Measurements from ENCODE around the gene SH3BP5. TPM values are rescaled to one million over a fixed set of nuclear protein-coding genes. Genes with fewer than 3 reads are reported as not detected.

The SH3BP5 gene
- total and polyA plus RNA-seq, 9 donors = 80.4 to 205 (median 142) TPM

- no peaks in the 10 kb centered on the region for H3K27me3 ChIP-seq
- intact Hi-C loops (cut with DNase I) = no loop called here
- WGBS, 3 donors = 59 to 62% (median 59%) methylated on average over 6 of the region's 6 CpGs
- H3K4me3 ChIP-seq = no peak overlapping the region
- no peak for DNase-seq
- H3K27ac ChIP-seq = no peak overlapping the region
- no peaks in the 10 kb centered on the region for H3K36me3 ChIP-seq
- peaks cover 18% of the 10 kb centered on the region for H3K4me1 ChIP-seq (ENCODE audit: insufficient read depth)
- no peaks in the 10 kb centered on the region for H3K9me3 ChIP-seq
- no peak for TF ChIP-seq EP300 (IDR thresholded peaks at IDR 0.05)
- no peak for TF ChIP-seq POLR2A (IDR thresholded peaks at IDR 0.05)
- TF ChIP-seq CTCF (IDR thresholded peaks at IDR 0.05) = peak in 1 of 3 donors; percentile 28
Measured at GRCh38 chr3:15305359-15305844, 27.0 kb downstream of the SH3BP5 start.

DNA sequence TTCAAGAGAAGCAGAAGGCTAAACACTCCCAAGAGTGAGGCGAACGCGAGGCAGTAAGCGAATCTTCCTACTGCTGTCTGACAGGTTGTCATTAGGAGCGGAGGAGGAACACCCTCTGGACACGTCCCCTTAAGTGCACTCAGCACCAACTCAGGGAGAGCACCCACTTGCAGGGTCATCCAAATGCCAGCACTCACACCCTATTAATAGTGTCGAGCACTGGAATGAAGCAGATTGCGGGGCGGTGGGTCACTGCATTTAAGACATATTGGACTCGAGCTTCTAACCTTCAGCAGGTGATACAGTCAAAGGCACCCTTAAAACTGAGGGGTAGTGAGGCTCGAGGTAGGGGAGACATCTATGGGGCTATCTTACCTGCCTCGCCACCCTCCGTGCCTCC, 28.7 kb downstream of the SH3BP5 start:
- H3K36me3 ChIP-seq = no peaks in the 10 kb centered on the region
- no peaks in the 10 kb centered on the region for H3K9me3 ChIP-seq
- no peaks in the 10 kb centered on the region for H3K27me3 ChIP-seq
- H3K4me3 ChIP-seq = no peak overlapping the region
- no peak for DNase-seq
- TF ChIP-seq POLR2A (IDR thresholded peaks at IDR 0.05) = no peak
- TF ChIP-seq CTCF (IDR thresholded peaks at IDR 0.05) = no peak
- TF ChIP-seq EP300 (IDR thresholded peaks at IDR 0.05) = no peak
- WGBS, 3 donors = 90 to 94% (median 94%) methylated on average over 13 of the region's 13 CpGs
- H3K27ac ChIP-seq = no peak overlapping the region
- intact Hi-C loops (cut with DNase I) = no loop called here
- peaks cover 15% of the 10 kb centered on the region for H3K4me1 ChIP-seq (ENCODE audit: insufficient read depth)

- Histone ChIP-seq H3K4me3 (no peak overlapping the region), H3K27me3 (no peaks in the 10 kb centered on the region), H3K4me1 (ENCODE audit: insufficient read depth) (peaks cover 13% of the 10 kb centered on the region), H3K9me3 (no peaks in the 10 kb centered on the region), H3K36me3 (no peaks in the 10 kb centered on the region), H3K27ac (no peak overlapping the region)
- no peak for DNase-seq
- TF ChIP-seq POLR2A (IDR thresholded peaks at IDR 0.05) (no peak), CTCF (IDR thresholded peaks at IDR 0.05) (no peak), EP300 (IDR thresholded peaks at IDR 0.05) (no peak)
- 87 to 91% (median 89%) methylated on average over 8 of the region's 8 CpGs for WGBS, 3 donors
- intact Hi-C loops (cut with DNase I) = no loop called here
Measured at GRCh38 chr3:15303216-15303615, 29.2 kb downstream of the SH3BP5 start.

GRCh38 chr3:15301761-15302160, 30.6 kb downstream of the SH3BP5 start:
- no peak for DNase-seq
- Histone ChIP-seq H3K9me3 (no peaks in the 10 kb centered on the region), H3K4me1 (ENCODE audit: insufficient read depth) (peaks cover 13% of the 10 kb centered on the region), H3K27me3 (no peaks in the 10 kb centered on the region), H3K36me3 (no peaks in the 10 kb centered on the region), H3K27ac (no peak overlapping the region), H3K4me3 (no peak overlapping the region)
- intact Hi-C loops (cut with DNase I) = no loop called here
- 93 to 95% (median 94%) methylated on average over 7 of the region's 7 CpGs for WGBS, 3 donors
- TF ChIP-seq CTCF (IDR thresholded peaks at IDR 0.05) = no peak
- no peak for TF ChIP-seq EP300 (IDR thresholded peaks at IDR 0.05)
- no peak for TF ChIP-seq POLR2A (IDR thresholded peaks at IDR 0.05)
